Muscle layer of duodenum (tissue), 2 donors: Measurements from ENCODE around the gene ASB4.

Experiments
- H3K27ac ChIP-seq: one replicate; pipeline ENCODE4 v1.7.0; 2013; ENCODE audit warnings: mild to moderate bottlenecking, low read length
- H3K27me3 ChIP-seq: one replicate; pipeline ENCODE4 v1.7.0; 2013; ENCODE audit warnings: low read depth, mild to moderate bottlenecking, control low read depth, low read length
- H3K36me3 ChIP-seq, 2 donors: one replicate each; pipeline ENCODE4 v1.7.0; 2013; ENCODE audit warnings: low read length in 2 of 2, control low read depth in 1 of 2, mild to moderate bottlenecking in 1 of 2; ENCODE audit not compliant: insufficient read depth in 2 of 2, control insufficient read depth in 1 of 2
- H3K4me1 ChIP-seq, 2 donors: one replicate each; pipeline ENCODE4 v1.7.0; 2013; ENCODE audit warnings: low read length in 2 of 2, mild to moderate bottlenecking in 2 of 2, control low read depth in 1 of 2, moderate library complexity in 1 of 2; ENCODE audit not compliant: insufficient read depth in 2 of 2, control insufficient read depth in 1 of 2
- H3K4me3 ChIP-seq, 2 donors: one replicate each; pipeline ENCODE4 v1.7.0; 2013; ENCODE audit warnings: low read length in 2 of 2, low read depth in 1 of 2, mild to moderate bottlenecking in 1 of 2
- H3K9me3 ChIP-seq, 2 donors: one replicate each; pipeline ENCODE4 v1.7.0; 2013; ENCODE audit warnings: low read length in 2 of 2, control low read depth in 1 of 2, mild to moderate bottlenecking in 1 of 2; ENCODE audit not compliant: control insufficient read depth in 1 of 2
- donor health status: healthy.

ASB4 gene

DNA sequence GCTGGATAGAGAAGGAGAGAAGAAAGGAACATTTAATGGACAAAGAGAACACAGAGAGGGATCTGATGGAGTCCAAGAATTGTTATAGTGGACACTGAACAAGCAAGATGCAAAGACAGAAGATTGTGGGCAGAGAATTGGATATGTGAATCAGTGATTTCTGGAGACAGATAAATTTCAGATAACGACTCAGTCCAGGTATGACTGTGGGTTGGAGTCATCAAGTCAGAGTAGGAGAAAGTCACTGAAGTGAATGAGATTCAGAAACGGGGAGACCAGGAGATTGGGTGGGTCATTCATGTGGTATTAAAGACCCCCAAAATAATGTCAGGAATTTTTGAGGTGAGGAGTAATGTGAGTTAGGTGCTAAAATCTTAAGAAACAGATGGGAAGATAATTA lies 23.0 kb downstream of the ASB4 start:
- no peak overlapping the region for H3K4me3 ChIP-seq
- no peak overlapping the region for H3K27ac ChIP-seq
- no peaks in the 10 kb centered on the region for H3K4me1 ChIP-seq
- H3K27me3 ChIP-seq = no peaks in the 10 kb centered on the region
- no peaks in the 10 kb centered on the region for H3K36me3 ChIP-seq
- H3K9me3 ChIP-seq = no peaks in the 10 kb centered on the region

DNA sequence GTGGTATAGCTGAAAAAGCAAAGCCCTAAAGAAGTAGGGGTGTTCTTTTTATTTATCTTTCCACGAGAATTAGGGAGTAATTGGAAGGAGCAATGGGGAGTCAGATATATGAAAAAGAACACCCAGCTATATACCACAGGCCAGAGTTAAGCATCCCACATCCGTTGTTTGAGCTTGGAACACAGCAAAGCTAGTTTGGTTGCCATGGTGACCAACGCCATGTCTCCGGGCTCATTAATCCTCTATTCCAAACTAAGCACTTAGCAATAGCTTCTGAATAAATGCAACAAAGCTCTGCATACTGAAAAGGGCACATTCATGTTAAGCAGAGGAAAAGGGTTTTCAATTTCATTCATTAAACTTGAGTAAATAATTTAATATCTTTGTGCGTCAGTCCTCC lies 23.5 kb downstream of the ASB4 start:
- Histone ChIP-seq H3K4me3 (no peak overlapping the region), H3K9me3 (no peaks in the 10 kb centered on the region), H3K27ac (no peak overlapping the region), H3K36me3 (no peaks in the 10 kb centered on the region), H3K27me3 (no peaks in the 10 kb centered on the region), H3K4me1 (no peaks in the 10 kb centered on the region)

DNA sequence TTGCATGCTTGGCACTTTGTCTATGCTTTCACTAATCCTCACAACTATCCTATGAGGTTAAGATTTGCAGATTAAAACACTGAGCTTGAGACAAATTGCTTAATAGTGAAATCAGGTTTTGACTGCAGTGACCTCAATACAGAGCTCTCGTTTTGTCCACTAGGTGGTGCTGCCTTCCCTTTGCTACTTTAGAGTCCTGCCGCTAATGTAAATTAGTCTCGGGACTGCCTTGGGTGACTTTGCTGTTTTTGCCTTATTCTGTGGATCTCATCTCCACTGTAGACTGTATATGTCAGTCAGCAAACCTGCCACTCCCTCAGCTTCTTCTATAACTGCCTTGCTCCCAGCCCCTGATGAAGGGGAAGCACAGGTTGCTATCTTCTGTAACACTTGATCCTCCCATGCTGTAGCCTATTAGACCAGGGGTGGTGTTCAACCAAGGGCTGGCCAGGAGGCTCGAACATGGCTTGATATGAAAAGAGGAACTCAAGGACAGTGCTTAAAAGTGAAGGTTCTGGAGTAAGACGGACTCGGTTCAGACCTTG lies 26.0 kb downstream of the ASB4 start:
- H3K4me3 ChIP-seq = no peak overlapping the region
- no peaks in the 10 kb centered on the region for H3K27me3 ChIP-seq
- no peaks in the 10 kb centered on the region for H3K36me3 ChIP-seq
- no peaks in the 10 kb centered on the region for H3K4me1 ChIP-seq
- no peak overlapping the region for H3K27ac ChIP-seq
- no peaks in the 10 kb centered on the region for H3K9me3 ChIP-seq

- no peaks in the 10 kb centered on the region for H3K4me1 ChIP-seq
- H3K4me3 ChIP-seq = no peak overlapping the region
- H3K27ac ChIP-seq = no peak overlapping the region
- no peaks in the 10 kb centered on the region for H3K36me3 ChIP-seq
- H3K27me3 ChIP-seq = no peaks in the 10 kb centered on the region
- no peaks in the 10 kb centered on the region for H3K9me3 ChIP-seq
Observed at GRCh38 chr7:95517458-95517857, 31.7 kb downstream of the ASB4 start.

DNA sequence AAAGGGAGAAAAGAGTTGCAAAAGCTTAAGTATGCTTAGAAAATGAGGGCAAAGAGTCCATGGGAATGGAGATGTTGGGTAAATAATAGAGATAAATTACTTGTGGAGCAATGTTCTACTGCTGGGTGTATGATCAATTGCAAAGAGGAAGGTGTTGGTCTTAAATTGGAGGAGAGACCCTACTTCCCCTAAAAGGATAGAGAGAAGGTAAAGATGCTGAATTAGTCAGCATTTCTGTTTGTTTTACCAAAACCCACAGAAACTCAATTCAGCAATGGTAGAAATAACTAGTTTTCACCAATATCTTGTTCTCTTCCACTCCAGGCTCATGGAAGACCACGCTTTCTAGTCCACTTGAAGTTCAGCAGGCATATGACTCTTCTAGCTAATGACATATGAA lies 32.1 kb downstream of the ASB4 start:
- Histone ChIP-seq H3K9me3 (no peaks in the 10 kb centered on the region), H3K27me3 (no peaks in the 10 kb centered on the region), H3K36me3 (no peaks in the 10 kb centered on the region), H3K27ac (no peak overlapping the region), H3K4me3 (no peak overlapping the region), H3K4me1 (no peaks in the 10 kb centered on the region)

DNA sequence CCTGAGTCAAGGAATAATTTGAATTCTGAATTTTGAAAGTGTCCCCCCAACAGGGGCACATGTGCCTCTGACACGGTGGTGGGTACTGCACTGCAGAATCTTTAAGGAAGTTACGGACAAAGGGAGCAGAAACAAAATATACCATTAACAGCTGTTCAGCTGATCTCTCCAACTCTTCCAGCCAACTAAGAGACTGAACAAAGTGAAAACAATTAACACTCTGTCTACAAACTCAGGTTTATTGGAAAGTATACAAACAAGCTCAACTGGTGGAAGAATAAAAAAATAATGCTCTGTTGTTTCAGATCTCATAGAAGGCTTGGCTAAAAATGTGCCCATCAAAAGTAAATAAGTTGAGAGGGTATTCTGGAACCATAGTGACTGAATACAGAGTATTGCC lies 34.4 kb downstream of the ASB4 start:
- no peaks in the 10 kb centered on the region for H3K9me3 ChIP-seq
- H3K4me3 ChIP-seq = no peak overlapping the region
- H3K36me3 ChIP-seq = no peaks in the 10 kb centered on the region
- H3K4me1 ChIP-seq = no peaks in the 10 kb centered on the region
- H3K27me3 ChIP-seq = no peaks in the 10 kb centered on the region
- H3K27ac ChIP-seq = no peak overlapping the region

- H3K9me3 ChIP-seq = no peaks in the 10 kb centered on the region
- H3K27ac ChIP-seq = no peak overlapping the region
- H3K27me3 ChIP-seq = no peaks in the 10 kb centered on the region
- no peaks in the 10 kb centered on the region for H3K36me3 ChIP-seq
- no peak overlapping the region for H3K4me3 ChIP-seq
- peaks cover 0 to 3% of the 10 kb centered on the region in 2 donors for H3K4me1 ChIP-seq
Observed at GRCh38 chr7:95525503-95525902, 39.8 kb downstream of the ASB4 start.

DNA sequence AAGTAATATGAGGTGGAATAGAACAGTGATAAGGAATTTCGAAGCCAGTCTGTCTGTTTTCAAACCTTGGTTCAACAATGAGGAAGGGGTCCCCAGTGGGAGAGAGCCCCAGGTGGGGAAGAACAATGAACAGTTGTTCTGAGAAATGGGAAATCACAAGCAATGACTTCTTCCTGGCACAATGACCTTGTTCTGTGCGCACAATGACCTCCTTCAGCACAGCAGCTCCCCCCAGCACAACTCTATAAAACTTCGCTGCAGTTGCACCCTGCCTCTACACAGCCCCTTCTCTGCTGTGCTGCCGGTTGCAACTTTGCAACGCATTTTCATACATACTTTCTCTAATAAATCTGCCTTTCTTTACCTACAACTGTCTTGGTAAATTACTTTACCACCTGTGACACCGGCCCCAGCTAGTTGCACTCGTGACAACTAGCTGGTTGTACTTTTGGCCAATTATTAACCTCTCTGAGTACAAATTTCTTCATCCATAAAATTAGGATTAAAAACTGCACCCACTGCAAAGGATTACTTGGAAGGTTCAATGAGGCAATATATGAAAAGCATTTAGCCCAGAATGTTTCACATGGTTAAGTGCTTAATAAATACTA lies 40.5 kb downstream of the ASB4 start:
- Histone ChIP-seq H3K9me3 (no peaks in the 10 kb centered on the region), H3K27ac (no peak overlapping the region), H3K27me3 (no peaks in the 10 kb centered on the region), H3K36me3 (no peaks in the 10 kb centered on the region), H3K4me3 (no peak overlapping the region), H3K4me1 (peaks cover 0 to 3% of the 10 kb centered on the region in 2 donors)

DNA sequence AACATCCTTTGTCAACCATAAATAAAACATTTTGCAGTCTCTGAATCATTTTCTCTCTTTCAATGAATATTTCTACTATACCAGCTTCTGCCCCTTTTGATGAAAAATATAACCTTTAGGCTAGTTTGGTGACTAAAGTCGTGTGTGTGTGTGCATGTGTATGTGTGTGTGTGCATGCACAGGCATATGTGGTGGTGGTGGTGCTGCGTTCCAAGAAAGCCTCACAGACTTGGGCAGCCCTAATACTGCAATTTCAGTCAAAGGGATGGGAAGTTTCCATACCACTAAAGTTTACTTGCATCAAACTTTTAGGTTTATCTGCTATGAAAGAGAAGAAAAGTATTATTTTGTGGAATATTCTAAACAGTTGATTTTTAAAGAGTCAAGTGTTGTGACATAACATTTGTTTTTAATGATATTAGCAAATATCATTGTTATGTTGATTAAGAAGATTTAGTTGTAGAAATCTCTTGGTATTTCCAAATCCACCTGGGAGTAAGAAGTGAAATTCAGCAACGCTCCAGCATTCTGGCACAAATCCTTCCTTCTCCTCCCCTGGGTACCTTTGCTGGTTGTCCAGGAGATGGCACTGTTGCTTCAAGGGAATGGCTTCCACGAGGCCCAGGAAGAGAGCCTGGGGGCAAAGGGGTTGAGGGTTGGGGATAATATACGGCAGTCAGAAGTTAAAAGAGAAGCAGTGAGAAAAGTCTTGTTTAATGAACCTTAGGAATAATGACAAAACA lies 41.5 kb downstream of the ASB4 start:
- no peak overlapping the region for H3K4me3 ChIP-seq
- H3K27ac ChIP-seq = no peak overlapping the region
- peaks cover 0 to 9% of the 10 kb centered on the region in 2 donors for H3K4me1 ChIP-seq
- H3K27me3 ChIP-seq = no peaks in the 10 kb centered on the region
- no peaks in the 10 kb centered on the region for H3K9me3 ChIP-seq
- no peaks in the 10 kb centered on the region for H3K36me3 ChIP-seq

DNA sequence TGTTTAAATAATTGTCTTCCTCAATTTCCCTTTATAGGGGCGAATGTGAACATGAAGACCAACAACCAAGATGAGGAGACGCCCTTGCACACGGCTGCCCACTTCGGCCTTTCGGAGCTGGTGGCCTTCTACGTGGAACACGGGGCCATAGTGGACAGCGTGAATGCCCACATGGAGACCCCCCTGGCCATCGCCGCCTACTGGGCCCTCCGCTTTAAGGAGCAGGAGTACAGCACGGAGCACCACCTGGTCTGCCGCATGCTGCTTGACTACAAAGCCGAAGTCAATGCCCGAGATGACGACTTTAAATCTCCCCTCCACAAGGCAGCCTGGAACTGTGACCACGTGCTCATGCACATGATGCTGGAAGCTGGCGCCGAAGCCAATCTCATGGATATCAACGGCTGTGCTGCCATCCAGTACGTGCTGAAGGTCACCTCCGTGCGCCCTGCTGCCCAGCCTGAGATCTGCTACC lies 42.1 kb downstream of the ASB4 start:
- H3K27ac ChIP-seq = no peak overlapping the region
- H3K4me3 ChIP-seq = no peak overlapping the region

DNA sequence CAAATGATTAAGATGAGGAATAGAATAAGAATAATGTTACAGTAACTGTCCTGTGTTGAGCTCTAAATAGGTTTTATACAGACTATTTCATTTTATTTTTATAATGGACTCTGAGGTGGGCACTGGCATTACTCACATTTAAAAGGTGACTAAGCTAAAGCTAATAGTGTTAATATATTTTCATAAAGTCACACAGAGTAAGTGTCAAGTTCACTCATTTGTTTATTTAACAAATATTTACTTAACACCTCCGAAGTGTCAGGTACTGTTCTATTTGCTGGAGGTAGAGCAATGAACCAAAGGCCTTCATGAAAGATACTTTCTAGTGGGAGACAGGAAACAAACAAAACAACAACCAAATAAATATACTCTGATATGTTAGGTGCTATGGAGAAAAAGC lies 44.0 kb downstream of the ASB4 start:
- Histone ChIP-seq H3K4me1 (peaks cover 0 to 9% of the 10 kb centered on the region in 2 donors), H3K36me3 (no peaks in the 10 kb centered on the region), H3K9me3 (no peaks in the 10 kb centered on the region), H3K27me3 (no peaks in the 10 kb centered on the region), H3K27ac (no peak overlapping the region), H3K4me3 (no peak overlapping the region)

More for the DNA sequence above, 42.1 kb downstream of the ASB4 start:
- Histone ChIP-seq H3K9me3 (no peaks in the 10 kb centered on the region), H3K27me3 (no peaks in the 10 kb centered on the region), H3K36me3 (no peaks in the 10 kb centered on the region), H3K4me1 (peaks cover 0 to 9% of the 10 kb centered on the region in 2 donors)
